ENCODE data around the gene TBC1D22A.

Gene TBC1D22A

DNA sequence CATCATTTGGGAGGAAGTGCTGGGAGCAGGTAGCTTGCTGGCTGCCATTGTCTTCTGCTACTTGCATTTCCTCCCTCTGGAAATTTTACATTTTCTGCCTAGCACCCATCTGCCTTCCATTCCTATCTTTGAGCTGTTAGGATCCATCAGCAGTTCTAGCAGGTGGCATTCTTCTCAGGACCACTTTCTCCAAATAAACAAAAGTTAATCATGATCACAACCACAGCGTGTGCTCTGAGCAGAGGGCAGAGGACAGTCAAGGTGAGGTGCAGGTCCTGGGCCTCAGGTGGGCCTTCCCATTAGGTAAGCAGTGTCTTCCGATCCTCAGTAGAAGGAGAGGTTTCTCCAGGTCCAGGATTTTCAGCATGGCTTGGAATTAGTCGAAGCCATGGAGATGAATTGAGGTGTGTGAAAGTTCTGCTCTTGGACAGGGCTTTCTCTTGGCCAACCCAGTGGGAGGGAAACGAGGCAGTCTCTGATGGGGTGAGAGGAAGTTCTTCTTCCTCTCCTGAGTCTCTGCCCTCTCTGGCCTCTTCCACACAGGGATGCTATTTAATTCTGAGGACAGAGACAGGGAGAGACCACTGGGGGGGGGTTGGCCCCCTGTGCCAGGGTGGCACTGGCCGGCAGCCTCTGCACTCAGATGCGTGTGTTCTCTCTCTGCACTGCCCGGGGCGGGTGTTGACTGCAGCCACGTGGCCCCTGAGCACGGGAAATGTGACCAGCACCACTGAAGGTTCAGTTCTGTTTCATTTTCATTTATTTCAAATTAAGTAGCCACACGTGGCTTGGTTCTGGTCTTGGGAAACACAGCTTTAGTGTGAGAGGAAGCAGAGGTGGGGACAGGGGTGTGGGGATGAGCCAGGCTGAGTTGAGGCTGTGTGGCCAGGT lies 170.8 kb downstream of the TBC1D22A start:
- no peak overlapping the region for H2AFZ ChIP-seq (ENCODE audit: low read depth)
- H3K79me2 ChIP-seq (ENCODE audit: insufficient read depth, low read depth), result no peaks in the 10 kb centered on the region
- no peak overlapping the region for H3K27ac ChIP-seq
- H3K4me2 ChIP-seq, result no peak overlapping the region
- no peaks in the 10 kb centered on the region for H3K36me3 ChIP-seq (ENCODE audit: insufficient read depth)
- no peak overlapping the region for H3K4me3 ChIP-seq (IDR thresholded peaks at IDR 0.05; ENCODE audit: insufficient read depth, low read depth, low read length)
- no peaks in the 10 kb centered on the region for H4K20me1 ChIP-seq (ENCODE audit: insufficient read depth)
- TF ChIP-seq, protein P1, sequence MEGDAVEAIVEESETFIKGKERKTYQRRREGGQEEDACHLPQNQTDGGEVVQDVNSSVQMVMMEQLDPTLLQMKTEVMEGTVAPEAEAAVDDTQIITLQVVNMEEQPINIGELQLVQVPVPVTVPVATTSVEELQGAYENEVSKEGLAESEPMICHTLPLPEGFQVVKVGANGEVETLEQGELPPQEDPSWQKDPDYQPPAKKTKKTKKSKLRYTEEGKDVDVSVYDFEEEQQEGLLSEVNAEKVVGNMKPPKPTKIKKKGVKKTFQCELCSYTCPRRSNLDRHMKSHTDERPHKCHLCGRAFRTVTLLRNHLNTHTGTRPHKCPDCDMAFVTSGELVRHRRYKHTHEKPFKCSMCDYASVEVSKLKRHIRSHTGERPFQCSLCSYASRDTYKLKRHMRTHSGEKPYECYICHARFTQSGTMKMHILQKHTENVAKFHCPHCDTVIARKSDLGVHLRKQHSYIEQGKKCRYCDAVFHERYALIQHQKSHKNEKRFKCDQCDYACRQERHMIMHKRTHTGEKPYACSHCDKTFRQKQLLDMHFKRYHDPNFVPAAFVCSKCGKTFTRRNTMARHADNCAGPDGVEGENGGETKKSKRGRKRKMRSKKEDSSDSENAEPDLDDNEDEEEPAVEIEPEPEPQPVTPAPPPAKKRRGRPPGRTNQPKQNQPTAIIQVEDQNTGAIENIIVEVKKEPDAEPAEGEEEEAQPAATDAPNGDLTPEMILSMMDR (conservative IDR thresholded peaks at IDR 0.05; ENCODE audit: low read depth, low read length), result no peak
- H3K9ac ChIP-seq, result no peak overlapping the region
- H3K4me1 ChIP-seq (ENCODE audit: low read depth, poor library complexity, severe bottlenecking), result no peaks in the 10 kb centered on the region
- no peaks in the 10 kb centered on the region for H3K27me3 ChIP-seq (ENCODE audit: insufficient read depth, low read depth)

DNA sequence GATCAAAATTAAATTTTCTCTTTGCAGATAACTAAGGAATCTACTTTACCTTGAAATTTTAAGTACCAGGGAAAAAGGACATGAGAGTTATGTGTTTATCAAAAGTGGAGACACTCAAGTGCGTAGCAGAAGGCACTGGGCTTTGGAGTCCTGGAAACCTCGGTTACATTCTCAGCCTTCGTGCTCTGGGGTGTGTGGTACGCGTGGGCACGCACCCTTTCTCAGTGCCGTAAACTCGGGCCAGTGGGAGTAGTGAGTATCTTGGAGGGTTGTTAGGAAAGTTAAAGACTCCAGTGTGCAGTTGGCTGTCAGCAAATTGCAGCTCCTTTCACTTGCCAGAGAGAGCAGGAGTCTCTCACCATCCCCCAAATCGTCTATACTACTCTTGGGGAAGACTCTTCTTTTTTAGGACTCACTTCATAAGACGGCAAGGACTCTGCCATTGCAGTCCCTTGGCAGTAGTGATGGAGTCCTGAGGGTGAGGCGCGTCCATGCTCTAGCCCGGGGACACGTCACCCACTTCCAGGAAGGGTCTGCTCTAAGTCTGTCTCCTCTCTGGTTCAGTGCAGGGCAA lies 171.8 kb downstream of the TBC1D22A start:
- H3K4me1 ChIP-seq (ENCODE audit: low read depth, poor library complexity, severe bottlenecking), result no peaks in the 10 kb centered on the region
- no peaks in the 10 kb centered on the region for H4K20me1 ChIP-seq (ENCODE audit: insufficient read depth)
- H3K27ac ChIP-seq, result no peak overlapping the region
- H3K79me2 ChIP-seq (ENCODE audit: insufficient read depth, low read depth), result no peaks in the 10 kb centered on the region
- H3K4me3 ChIP-seq (IDR thresholded peaks at IDR 0.05; ENCODE audit: insufficient read depth, low read depth, low read length), result no peak overlapping the region
- H3K4me2 ChIP-seq, result no peak overlapping the region
- H2AFZ ChIP-seq (ENCODE audit: low read depth), result no peak overlapping the region
- H3K36me3 ChIP-seq (ENCODE audit: insufficient read depth), result no peaks in the 10 kb centered on the region
- TF ChIP-seq, protein P1 (conservative IDR thresholded peaks at IDR 0.05; ENCODE audit: low read depth, low read length), result no peak
- no peak overlapping the region for H3K9ac ChIP-seq
- no peaks in the 10 kb centered on the region for H3K27me3 ChIP-seq (ENCODE audit: insufficient read depth, low read depth)

DNA sequence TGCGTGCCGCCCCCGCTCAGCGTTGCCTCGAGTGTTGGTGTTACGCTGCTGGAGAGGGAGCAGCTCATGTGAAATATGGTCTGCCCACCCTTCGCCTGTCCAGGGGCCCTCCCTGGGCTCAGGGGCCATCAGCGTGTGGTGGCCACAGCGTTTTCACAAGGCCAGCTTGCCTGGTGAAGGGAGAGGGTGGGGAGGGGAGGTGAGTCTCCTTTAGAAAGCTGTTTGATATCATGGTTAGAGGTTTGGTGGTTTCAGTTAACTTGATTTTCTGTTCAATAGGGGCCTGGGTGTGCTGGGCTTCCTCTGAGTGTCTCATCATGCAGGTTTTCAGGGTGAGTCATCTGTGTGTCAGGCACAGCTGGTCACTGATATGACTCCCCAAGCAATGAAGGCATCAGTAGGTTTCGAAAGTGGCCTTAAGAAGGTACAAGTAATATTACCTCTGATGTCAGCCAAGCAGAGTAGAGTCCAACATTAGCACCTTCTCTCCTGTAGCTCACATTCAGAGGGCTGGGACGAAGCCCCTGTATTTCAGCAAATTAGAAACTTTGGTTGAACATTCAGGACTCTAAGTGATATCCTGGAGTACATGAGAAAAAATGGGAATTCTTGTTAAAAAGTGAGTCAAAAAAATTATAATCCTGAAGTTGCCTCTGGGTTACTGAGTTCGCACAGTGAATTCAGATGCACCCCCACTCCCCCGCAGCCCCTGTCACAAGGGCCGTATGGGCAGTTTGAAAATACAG lies 172.5 kb downstream of the TBC1D22A start:
- no peak overlapping the region for H2AFZ ChIP-seq (ENCODE audit: low read depth)
- no peak overlapping the region for H3K9ac ChIP-seq
- H3K4me3 ChIP-seq (IDR thresholded peaks at IDR 0.05; ENCODE audit: insufficient read depth, low read depth, low read length), result no peak overlapping the region
- no peaks in the 10 kb centered on the region for H4K20me1 ChIP-seq (ENCODE audit: insufficient read depth)
- TF ChIP-seq, protein P1 (conservative IDR thresholded peaks at IDR 0.05; ENCODE audit: low read depth, low read length), result no peak
- no peak overlapping the region for H3K4me2 ChIP-seq
- H3K36me3 ChIP-seq (ENCODE audit: insufficient read depth), result no peaks in the 10 kb centered on the region
- H3K27ac ChIP-seq, result no peak overlapping the region
- no peaks in the 10 kb centered on the region for H3K27me3 ChIP-seq (ENCODE audit: insufficient read depth, low read depth)
- H3K79me2 ChIP-seq (ENCODE audit: insufficient read depth, low read depth), result no peaks in the 10 kb centered on the region
- H3K4me1 ChIP-seq (ENCODE audit: low read depth, poor library complexity, severe bottlenecking), result no peaks in the 10 kb centered on the region

DNA sequence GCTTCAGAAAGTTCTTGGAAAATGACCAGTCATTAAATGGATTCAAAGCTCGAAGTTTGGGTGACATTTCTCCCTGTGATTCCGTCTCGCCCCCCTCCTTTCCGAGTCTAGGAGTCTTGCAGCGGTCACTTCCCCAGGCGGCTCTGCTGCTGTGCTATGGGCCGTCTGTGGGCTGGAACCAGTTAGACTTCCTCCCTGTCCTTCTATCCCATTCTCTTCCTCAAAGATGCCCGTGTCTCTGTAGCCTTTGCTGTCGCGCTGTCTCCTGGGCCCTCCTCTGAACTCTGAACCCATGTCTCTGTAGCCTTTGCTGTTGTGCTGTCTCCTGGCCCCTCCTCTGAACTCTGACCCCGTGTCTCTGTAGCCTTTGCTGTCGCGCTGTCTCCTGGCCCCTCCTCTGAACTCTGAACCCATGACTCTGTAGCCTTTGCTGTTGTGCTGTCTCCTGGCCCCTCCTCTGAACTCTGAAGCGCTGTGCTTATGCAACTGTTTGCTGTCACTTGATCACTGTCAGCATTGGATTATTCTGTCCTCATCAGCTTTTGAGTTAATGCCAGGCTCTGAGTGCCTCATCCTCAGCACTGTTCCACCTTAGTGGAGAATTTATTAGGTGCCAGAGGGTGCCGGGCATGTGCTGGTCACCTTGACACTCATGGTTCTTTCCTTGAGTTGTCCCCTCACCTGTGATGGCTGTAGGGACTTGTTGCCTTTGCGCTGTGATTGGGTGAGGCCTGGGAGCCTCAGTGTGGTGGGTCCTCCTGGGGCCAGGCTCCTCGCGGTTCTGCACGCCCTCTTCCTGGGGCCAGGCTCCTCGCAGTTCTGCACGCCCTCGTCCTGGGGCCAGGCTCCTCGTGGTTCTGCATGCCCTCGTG lies 173.3 kb downstream of the TBC1D22A start:
- Histone ChIP-seq H3K27ac (no peak overlapping the region), H4K20me1 (ENCODE audit: insufficient read depth) (no peaks in the 10 kb centered on the region), H3K4me2 (no peak overlapping the region), H3K9ac (no peak overlapping the region), H3K27me3 (ENCODE audit: insufficient read depth, low read depth) (no peaks in the 10 kb centered on the region), H3K4me3 (IDR thresholded peaks at IDR 0.05; ENCODE audit: insufficient read depth, low read depth, low read length) (no peak overlapping the region), H3K36me3 (ENCODE audit: insufficient read depth) (no peaks in the 10 kb centered on the region), H3K79me2 (ENCODE audit: insufficient read depth, low read depth) (no peaks in the 10 kb centered on the region), H3K4me1 (ENCODE audit: low read depth, poor library complexity, severe bottlenecking) (no peaks in the 10 kb centered on the region), H2AFZ (ENCODE audit: low read depth) (no peak overlapping the region)
- TF ChIP-seq, protein P1 (conservative IDR thresholded peaks at IDR 0.05; ENCODE audit: low read depth, low read length), result no peak
